Left renal cortex interstitium (tissue), 4 donors: ENCODE measurements around the gene BMP6. TPM values are rescaled to one million over a fixed set of nuclear protein-coding genes. Genes with fewer than 3 reads are reported as not detected.
A peak's percentile ranks its signal among the peaks of the same experiment; 100 is the strongest.

Source experiments
- DNase-seq, 4 donors: peaks; one replicate each; pipeline ENCODE4 v3.0.0-alpha.2; 2013; ENCODE audit warnings: low read depth in 4 of 4, low spot score in 2 of 4, missing footprints in 1 of 4
- polyA plus RNA-seq, 4 donors: library from polyadenylated mRNA; unstranded; fragments of 120-200 nt; gene quantifications; one replicate each; pipeline ENCODE4 v1.2.1, GENCODE V29; 2013; ENCODE audit not compliant: insufficient read length in 4 of 4

Gene BMP6
- polyA plus RNA-seq = 1 to 10 TPM; 6.1 to 7.4 (median 7.1) TPM

GRCh38 chr6:7725849-7726415 lies at the start of gene BMP6:
Gene BMP6 (plus strand): TSS chr6:7726099. CDS start chr6:7726956, 857 bp downstream.
- peak in 3 of 4 donors; percentile 64 to 85 (median 76) for DNase-seq

- DNase-seq = no peak
Measured at GRCh38 chr6:7677229-7677628, 48.7 kb upstream of the BMP6 start.

DNA sequence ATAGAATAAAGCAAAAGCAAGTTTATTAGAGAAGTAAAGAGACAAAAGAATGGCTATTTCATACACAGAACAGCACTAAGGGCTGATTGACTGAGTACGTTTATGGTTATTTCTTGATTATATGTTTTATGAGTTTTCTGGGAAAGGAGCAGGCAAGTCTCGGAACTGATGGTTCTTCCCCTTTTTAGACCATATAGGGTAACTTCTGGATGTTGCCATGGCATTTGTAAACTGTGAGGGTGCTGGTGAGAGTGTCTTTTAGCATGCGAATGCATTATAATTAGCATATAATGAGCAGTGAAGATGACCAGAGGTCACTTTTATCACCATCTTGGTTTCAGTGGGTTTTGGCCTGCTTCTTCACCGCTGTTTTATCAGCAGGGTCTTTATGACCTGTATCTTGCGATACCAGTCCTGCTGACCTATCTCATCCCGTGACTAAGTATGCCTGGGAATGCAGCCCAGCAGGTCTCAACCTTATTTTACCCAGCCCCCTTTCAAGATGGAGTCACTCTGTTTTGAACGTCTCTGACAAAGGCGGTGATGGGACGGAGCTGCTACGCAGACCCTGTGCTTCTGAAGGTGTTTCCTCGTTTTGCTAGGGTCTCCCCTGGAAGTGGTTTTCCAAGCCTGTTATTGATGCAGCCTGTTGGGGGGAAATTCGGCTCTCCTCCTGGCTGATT lies 45.4 kb upstream of the BMP6 start:
- DNase-seq = no peak

DNA sequence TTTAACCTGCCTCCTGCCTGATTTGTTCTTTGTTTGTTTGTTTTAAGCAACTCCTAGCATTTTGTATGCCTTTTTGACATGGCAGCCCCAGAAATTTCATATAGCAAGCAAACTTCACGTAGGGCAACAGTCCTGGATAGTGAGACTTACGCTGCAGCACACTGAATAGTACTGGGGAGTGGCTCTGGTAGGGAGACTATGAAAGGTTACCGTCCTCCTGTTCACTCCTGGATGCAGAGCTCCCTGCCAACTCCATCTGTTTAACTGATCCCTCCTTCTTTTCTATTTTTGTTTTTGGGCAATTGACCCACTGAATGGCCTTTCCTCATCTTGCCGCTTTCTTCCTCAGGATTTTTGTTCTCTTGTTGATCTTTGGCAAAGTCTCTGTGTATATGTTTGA lies 44.5 kb upstream of the BMP6 start:
- DNase-seq = no peak

GRCh38 chr6:7684076-7684475 lies 41.8 kb upstream of the BMP6 start:
- no peak for DNase-seq

- no peak for DNase-seq
Measured at GRCh38 chr6:7684843-7685242, 41.1 kb upstream of the BMP6 start.

GRCh38 chr6:7685276-7685675 lies 40.6 kb upstream of the BMP6 start:
- no peak for DNase-seq

- no peak for DNase-seq
Measured at GRCh38 chr6:7687145-7688111, 38.5 kb upstream of the BMP6 start.

- no peak for DNase-seq
Measured at GRCh38 chr6:7691021-7691420, 34.9 kb upstream of the BMP6 start.

GRCh38 chr6:7691675-7692452 lies 34.0 kb upstream of the BMP6 start:
- no peak for DNase-seq

GRCh38 chr6:7692453-7692784 lies 33.5 kb upstream of the BMP6 start:
- DNase-seq = no peak

GRCh38 chr6:7693827-7694226 lies 32.1 kb upstream of the BMP6 start:
- DNase-seq = no peak

- DNase-seq = no peak
Measured at GRCh38 chr6:7696061-7696460, 29.8 kb upstream of the BMP6 start.

DNA sequence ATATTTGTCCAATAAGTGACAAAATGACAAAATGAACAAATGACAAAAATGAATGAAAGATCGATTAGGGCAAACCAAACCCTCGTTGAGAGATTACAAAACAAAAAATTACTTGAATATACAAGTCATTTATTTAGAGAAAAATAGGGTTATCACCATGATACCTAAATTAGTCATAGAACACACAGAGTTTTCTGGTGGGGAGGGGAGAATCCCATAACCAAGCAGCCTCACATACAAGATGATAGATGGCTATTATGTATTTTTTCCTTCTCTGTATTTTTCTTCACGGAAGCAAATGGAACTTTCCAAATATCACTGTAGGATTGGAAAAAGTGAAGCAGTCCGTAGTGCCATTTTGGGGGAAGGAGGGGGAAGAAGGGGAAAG lies 28.5 kb upstream of the BMP6 start:
- no peak for DNase-seq

DNA sequence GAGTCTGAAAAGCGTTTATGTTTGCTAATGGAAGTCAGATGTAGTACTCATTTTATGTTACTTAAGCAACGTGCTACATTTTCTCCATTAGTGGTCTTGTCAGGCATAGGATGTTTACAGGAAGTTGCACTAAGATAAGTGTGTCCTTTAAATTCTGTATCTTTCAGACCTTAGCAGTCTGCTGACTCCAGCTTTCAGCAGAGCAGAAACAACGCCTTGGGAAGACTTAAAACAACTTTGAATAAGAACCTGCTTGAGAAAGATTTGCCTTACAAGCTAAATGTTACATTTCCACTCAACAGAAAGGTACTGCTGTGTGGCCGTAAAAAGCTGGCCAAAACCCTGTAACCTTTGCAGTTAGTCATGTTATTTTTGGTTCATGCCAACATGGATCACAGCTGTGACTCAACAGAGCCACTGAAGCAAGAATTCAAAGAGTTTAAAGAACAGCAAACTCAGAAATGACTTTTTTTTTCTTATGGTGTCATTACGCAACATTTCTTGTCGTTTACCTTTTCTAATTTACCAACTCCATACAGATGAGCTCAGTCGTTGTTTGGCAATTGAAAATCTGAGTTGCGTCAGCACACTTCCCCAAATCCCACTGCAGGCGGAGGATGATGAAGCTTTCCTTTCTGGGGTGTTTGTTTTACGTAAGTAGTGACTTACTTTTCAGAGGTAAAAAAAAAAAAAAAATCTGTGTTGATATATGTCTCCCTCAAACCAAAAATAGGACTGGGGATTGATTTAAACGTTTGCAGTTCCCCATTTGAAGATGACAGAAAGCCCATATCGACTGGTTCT lies 27.9 kb upstream of the BMP6 start:
- DNase-seq = peak in 1 of 4 donors; percentile 11

- DNase-seq = no peak
Measured at GRCh38 chr6:7701212-7701834, 24.6 kb upstream of the BMP6 start.

DNA sequence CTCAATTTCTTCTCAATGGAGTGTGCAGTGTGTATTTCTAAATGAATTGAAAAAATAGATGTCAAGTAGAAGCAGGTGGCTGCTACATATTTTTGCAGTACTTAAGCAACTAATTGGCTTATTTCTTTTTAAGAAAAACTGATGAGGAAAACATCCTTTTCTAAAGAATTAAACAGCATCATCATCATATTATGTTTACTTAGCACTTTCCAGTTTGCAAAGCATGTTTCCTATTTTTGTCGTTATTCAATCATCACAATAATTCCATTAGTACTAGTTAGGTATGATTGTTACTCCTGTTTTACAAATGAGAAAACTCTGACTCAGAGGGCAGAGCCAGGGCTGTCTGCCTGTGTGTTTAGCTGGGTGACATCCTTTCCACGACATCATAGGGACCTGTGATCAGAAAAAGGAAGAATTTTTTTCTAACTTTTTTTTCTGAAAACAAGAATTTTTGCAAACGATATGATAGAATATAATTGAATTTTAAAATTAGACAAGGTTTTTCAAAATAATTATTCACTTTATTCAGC lies 22.7 kb upstream of the BMP6 start:
- no peak for DNase-seq

GRCh38 chr6:7705483-7705882 lies 20.4 kb upstream of the BMP6 start:
- DNase-seq = no peak

DNA sequence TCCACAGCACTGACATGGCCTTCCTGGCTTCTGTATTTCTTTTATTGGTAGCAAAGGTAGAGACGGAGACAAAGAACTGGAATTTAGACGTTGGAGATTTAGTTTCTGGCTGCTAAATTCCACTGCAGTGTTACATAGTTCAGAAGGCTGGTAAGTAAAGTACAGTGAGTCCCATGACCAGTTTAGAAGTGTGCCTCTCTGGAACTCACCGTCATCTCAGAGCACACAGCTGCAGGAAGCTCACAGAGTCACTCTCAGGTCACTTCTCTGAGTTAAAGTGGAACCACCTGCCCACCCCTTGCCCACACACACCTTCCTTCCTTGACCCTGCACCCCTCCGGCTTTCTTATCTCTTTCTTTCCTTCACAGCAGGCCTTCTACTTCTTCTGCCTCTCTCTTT lies 19.6 kb upstream of the BMP6 start:
- DNase-seq = no peak
